ENCODE data around the gene FRMD5.

GRCh38 chr15:43898891-43899290 lies 296.2 kb downstream of the FRMD5 start:
- TF ChIP-seq CTCF (IDR thresholded peaks at IDR 0.05; ENCODE audit: insufficient read depth, low read length, poor library complexity, severe bottlenecking) (no peak), EZH2phosphoT487 (conservative IDR thresholded peaks at IDR 0.05; ENCODE audit: low read length) (no peak)
